Measurements from ENCODE around the gene BLVRB. TPM values are rescaled to one million over a fixed set of nuclear protein-coding genes. Genes with fewer than 3 reads are reported as not detected.
"Not testable (repeated sequence)": the region's sequence is repeated elsewhere in the genome, so short reads cannot be mapped to it uniquely, and the experiment has no call there.

Gene BLVRB
- total RNA-seq, 1 donor from 2014 or later: 295 TPM

- Histone ChIP-seq H3K4me3 (no peak overlapping the region), H3K27ac (no peak overlapping the region), H3K27me3 (no peaks in the 10 kb centered on the region), H3K36me3 (no peaks in the 10 kb centered on the region), H3K9me3 (no peaks in the 10 kb centered on the region), H3K4me1 (no peaks in the 10 kb centered on the region)
- TF ChIP-seq CTCF (IDR thresholded peaks at IDR 0.05): no peak
- DNase-seq (ENCODE audit: low spot score in 2 of 2): no peak
- intact Hi-C loops (cut with DNase I): no loop called here
Measured at GRCh38 chr19:40502647-40503319, 37.2 kb upstream of the BLVRB start.

GRCh38 chr19:40502081-40502480 is 36.5 kb upstream of the BLVRB start:
- no peak overlapping the region for H3K27ac ChIP-seq
- no peaks in the 10 kb centered on the region for H3K9me3 ChIP-seq
- no peaks in the 10 kb centered on the region for H3K4me1 ChIP-seq
- TF ChIP-seq CTCF (IDR thresholded peaks at IDR 0.05): no peak
- H3K27me3 ChIP-seq: no peaks in the 10 kb centered on the region
- no peak for DNase-seq (ENCODE audit: low spot score in 2 of 2)
- intact Hi-C loops (cut with DNase I): no loop called here
- H3K4me3 ChIP-seq: no peak overlapping the region
- no peaks in the 10 kb centered on the region for H3K36me3 ChIP-seq

DNA sequence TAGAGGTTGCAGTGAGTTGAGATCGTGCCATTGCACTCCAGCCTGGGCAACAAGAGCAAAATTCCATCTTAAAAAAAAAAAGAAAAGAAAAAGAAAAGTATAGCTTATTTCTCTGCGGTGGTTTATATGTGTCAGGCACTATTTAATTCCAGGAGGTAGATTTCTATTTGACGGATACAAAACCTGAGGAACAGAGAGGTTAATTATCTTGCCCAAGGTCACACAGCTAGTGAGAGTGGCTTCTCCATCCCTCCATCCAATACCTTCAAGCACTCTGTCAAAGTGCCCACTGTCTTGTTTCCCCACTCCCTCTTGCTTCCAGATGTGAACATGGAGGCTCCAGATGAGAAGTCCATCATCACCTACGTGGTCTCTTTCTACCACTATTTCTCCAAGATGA is 36.1 kb upstream of the BLVRB start:
- no peak for TF ChIP-seq CTCF (IDR thresholded peaks at IDR 0.05)
- Histone ChIP-seq H3K27ac (no peak overlapping the region), H3K36me3 (no peaks in the 10 kb centered on the region), H3K27me3 (no peaks in the 10 kb centered on the region), H3K9me3 (no peaks in the 10 kb centered on the region), H3K4me1 (no peaks in the 10 kb centered on the region), H3K4me3 (no peak overlapping the region)
- intact Hi-C loops (cut with DNase I): no loop called here
- no peak for DNase-seq (ENCODE audit: low spot score in 2 of 2)

- H3K27ac ChIP-seq; H3K4me3 ChIP-seq; H3K4me1 ChIP-seq; H3K9me3 ChIP-seq; H3K27me3 ChIP-seq; H3K36me3 ChIP-seq; DNase-seq (ENCODE audit: low spot score in 2 of 2); intact Hi-C loops (cut with DNase I): not testable (repeated sequence)
Measured at GRCh38 chr19:40500678-40501530, 35.4 kb upstream of the BLVRB start.

DNA sequence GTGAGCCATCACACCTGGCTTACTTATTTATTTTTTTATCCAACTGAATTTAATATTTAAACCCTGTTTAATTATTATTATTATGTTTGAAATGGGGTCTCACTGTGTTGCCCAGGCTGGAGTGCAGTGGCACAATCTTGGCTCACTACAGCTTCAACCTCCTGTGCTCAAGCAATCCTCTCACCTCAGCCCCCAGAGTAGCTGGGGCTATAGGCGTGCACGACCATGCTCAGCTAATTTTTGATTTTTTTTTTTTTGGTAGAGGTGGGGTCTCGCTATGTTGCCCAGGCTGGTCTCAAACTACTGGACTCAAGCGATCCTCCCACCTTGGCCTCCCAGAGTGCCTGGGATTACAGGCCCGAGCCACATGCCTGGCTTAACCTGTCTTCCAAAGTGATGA is 33.8 kb upstream of the BLVRB start:
- H3K4me3 ChIP-seq: no peak overlapping the region
- H3K36me3 ChIP-seq: no peaks in the 10 kb centered on the region
- DNase-seq (ENCODE audit: low spot score in 2 of 2): no peak
- intact Hi-C loops (cut with DNase I): no loop called here
- no peaks in the 10 kb centered on the region for H3K4me1 ChIP-seq
- no peaks in the 10 kb centered on the region for H3K9me3 ChIP-seq
- H3K27ac ChIP-seq: no peak overlapping the region
- TF ChIP-seq CTCF (IDR thresholded peaks at IDR 0.05): no peak
- H3K27me3 ChIP-seq: no peaks in the 10 kb centered on the region

DNA sequence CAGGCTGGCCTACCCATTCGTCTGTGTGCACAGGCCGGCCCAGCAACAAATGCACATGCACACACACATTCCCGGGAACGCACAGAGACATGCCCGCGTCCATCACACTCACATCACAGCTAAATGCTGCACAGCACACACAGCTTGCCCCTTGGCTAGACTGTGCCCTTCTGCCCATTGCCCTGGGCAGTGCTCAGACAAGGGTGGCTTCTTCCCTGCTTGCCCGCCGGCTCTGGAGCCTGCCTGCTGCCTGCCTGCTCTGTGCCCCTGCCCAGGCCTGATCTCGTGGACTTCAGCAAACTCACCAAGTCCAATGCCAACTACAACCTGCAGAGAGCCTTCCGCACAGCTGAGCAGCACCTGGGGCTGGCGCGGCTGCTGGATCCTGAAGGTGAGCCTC is 31.7 kb upstream of the BLVRB start:
- H3K4me1 ChIP-seq: no peaks in the 10 kb centered on the region
- intact Hi-C loops (cut with DNase I): no loop called here
- H3K27ac ChIP-seq: no peak overlapping the region
- H3K27me3 ChIP-seq: no peaks in the 10 kb centered on the region
- no peaks in the 10 kb centered on the region for H3K36me3 ChIP-seq
- no peak overlapping the region for H3K4me3 ChIP-seq
- DNase-seq (ENCODE audit: low spot score in 2 of 2): no peak
- H3K9me3 ChIP-seq: no peaks in the 10 kb centered on the region
- TF ChIP-seq CTCF (IDR thresholded peaks at IDR 0.05): no peak
